Hematopoietic multipotent progenitor cell treated with erythropoietin and hydrocortisone succinate and interleukin-3 and kit ligand, for 17 days (in vitro differentiated cells): Measurements from ENCODE around the gene CATSPERB.
"Not testable (repeated sequence)": the region's sequence is repeated elsewhere in the genome, so short reads cannot be mapped to it uniquely, and the experiment has no call there.

Experiments used
- DNase-seq: peaks from one replicate; pipeline ENCODE4 v3.0.0-alpha.2; 2015; ENCODE audit warnings: low spot score

Gene CATSPERB

GRCh38 chr14:91667101-91667500 lies 64.8 kb downstream of the CATSPERB start:
- DNase-seq: not testable (repeated sequence)

GRCh38 chr14:91660790-91661189 lies 71.1 kb downstream of the CATSPERB start:
- DNase-seq: no peak

- no peak for DNase-seq
Measured at GRCh38 chr14:91654836-91655235, 77.0 kb downstream of the CATSPERB start.

GRCh38 chr14:91653451-91653850 lies 78.4 kb downstream of the CATSPERB start:
- DNase-seq: no peak

GRCh38 chr14:91649930-91650329 lies 82.0 kb downstream of the CATSPERB start:
- no peak for DNase-seq

GRCh38 chr14:91647856-91648255 lies 84.0 kb downstream of the CATSPERB start:
- no peak for DNase-seq

- no peak for DNase-seq
Measured at GRCh38 chr14:91636604-91637003, 95.3 kb downstream of the CATSPERB start.

GRCh38 chr14:91624757-91625156 lies 107.1 kb downstream of the CATSPERB start:
- DNase-seq: no peak

- DNase-seq: peak; percentile 25
Measured at GRCh38 chr14:91614187-91614586, 117.7 kb downstream of the CATSPERB start.

GRCh38 chr14:91613459-91614112 lies 118.3 kb downstream of the CATSPERB start:
- no peak for DNase-seq

GRCh38 chr14:91611528-91611927 lies 120.4 kb downstream of the CATSPERB start:
- no peak for DNase-seq

GRCh38 chr14:91609161-91609560 lies 122.7 kb downstream of the CATSPERB start:
- no peak for DNase-seq

- DNase-seq: no peak
Measured at GRCh38 chr14:91607322-91608047, 124.4 kb downstream of the CATSPERB start.

GRCh38 chr14:91606851-91607250 lies 125.0 kb downstream of the CATSPERB start:
- no peak for DNase-seq

- not testable (repeated sequence) for DNase-seq
Measured at GRCh38 chr14:91604611-91605010, 127.3 kb downstream of the CATSPERB start.

GRCh38 chr14:91599994-91600393 lies 131.9 kb downstream of the CATSPERB start:
- DNase-seq: no peak

- no peak for DNase-seq
Measured at GRCh38 chr14:91595736-91596135, 136.2 kb downstream of the CATSPERB start.

GRCh38 chr14:91593957-91594356 lies 137.9 kb downstream of the CATSPERB start:
- not testable (repeated sequence) for DNase-seq

GRCh38 chr14:91586410-91586809 lies 145.5 kb downstream of the CATSPERB start:
- no peak for DNase-seq

GRCh38 chr14:91585856-91586255 lies 146.0 kb downstream of the CATSPERB start:
- DNase-seq: no peak

- DNase-seq: no peak
Measured at GRCh38 chr14:91582761-91583160, 149.1 kb downstream of the CATSPERB start.

- no peak for DNase-seq
Measured at GRCh38 chr14:91580876-91581577, 150.9 kb downstream of the CATSPERB start.

GRCh38 chr14:91577632-91578233 lies 154.2 kb downstream of the CATSPERB start:
- no peak for DNase-seq
